DND-41 (cell line): ENCODE results near the gene EXT2.

Source experiments
- ATAC-seq: fragments of 200-7000 bp; cut with Tn5 transposase; 3 replicates; pipeline ENCODE4 v1.9.1; 2021; ENCODE audit warnings: low read depth; ENCODE audit not compliant: insufficient read depth
- DNase-seq: peaks from one replicate; pipeline ENCODE4 v3.0.0-alpha.2; 2020
- H2AFZ ChIP-seq: 2 replicates; pipeline ENCODE4 v1.6.0; 2012; ENCODE audit warnings: low read depth, low read length
- H3K27ac ChIP-seq: 2 replicates; pipeline ENCODE4 v1.5.1; 2012; ENCODE audit warnings: low read length, inconsistent platforms
- H3K27me3 ChIP-seq: fragments of 200-600 bp; sonication (generic); 2 replicates; pipeline ENCODE4 v1.6.0; 2012; ENCODE audit warnings: low read length, mild to moderate bottlenecking, inconsistent platforms; ENCODE audit not compliant: insufficient read depth, poor library complexity
- H3K36me3 ChIP-seq: 2 replicates; pipeline ENCODE4 v1.5.1; 2012; ENCODE audit warnings: low read length, inconsistent platforms; ENCODE audit not compliant: insufficient read depth
- H3K4me1 ChIP-seq: 2 replicates; pipeline ENCODE4 v1.5.1; 2012; ENCODE audit warnings: mild to moderate bottlenecking, low read length; ENCODE audit not compliant: insufficient read depth
- H3K4me2 ChIP-seq: 2 replicates; pipeline ENCODE4 v1.6.0; 2012; ENCODE audit warnings: mild to moderate bottlenecking, moderate library complexity, low read length, inconsistent platforms; ENCODE audit not compliant: insufficient read depth
- H3K4me3 ChIP-seq, 2 experiments: fragments of 200-600 bp in 1 of 2; shearing (Covaris generic) in 1 of 2; 2 replicates each; pipeline ENCODE4 v1.5.1; 2012 to 2016; ENCODE audit warnings: inconsistent platforms in 2 of 2, low read length in 2 of 2, mild to moderate bottlenecking in 2 of 2, low read depth in 1 of 2, moderate library complexity in 1 of 2
- H3K79me2 ChIP-seq: 2 replicates; pipeline ENCODE4 v1.6.0; 2012; ENCODE audit warnings: low read length, inconsistent platforms; ENCODE audit not compliant: insufficient read depth
- H3K9ac ChIP-seq: 2 replicates; pipeline ENCODE4 v1.6.0; 2012; ENCODE audit warnings: low read depth, mild to moderate bottlenecking, inconsistent platforms, low read length, moderate library complexity
- H3K9me3 ChIP-seq: 2 replicates; pipeline ENCODE4 v1.5.1; 2012; ENCODE audit warnings: low read length, moderate library complexity, mild to moderate bottlenecking, inconsistent platforms; ENCODE audit not compliant: insufficient read depth, severe bottlenecking
- H4K20me1 ChIP-seq: 2 replicates; pipeline ENCODE4 v1.6.0; 2012; ENCODE audit warnings: low read length; ENCODE audit not compliant: insufficient read depth
- CTCF ChIP-seq: IDR thresholded peaks from 2 replicates; pipeline ENCODE4 v1.5.1; 2012; ENCODE audit warnings: borderline replicate concordance, low read length, moderate library complexity, mild to moderate bottlenecking; ENCODE audit not compliant: poor library complexity, severe bottlenecking; ENCODE audit errors: extremely low read depth
- EZH2 ChIP-seq: IDR thresholded peaks from 3 replicates; pipeline ENCODE4 v1.6.1; 2012; ENCODE audit warnings: borderline replicate concordance, low read depth, mild to moderate bottlenecking, moderate library complexity, low read length, inconsistent platforms; ENCODE audit not compliant: severe bottlenecking

The EXT2 gene

GRCh38 chr11:44072757-44073658 is 22.5 kb upstream of the EXT2 start:
- no peaks in the 10 kb centered on the region for H3K79me2 ChIP-seq
- no peak overlapping the region for H3K9ac ChIP-seq
- H3K36me3 ChIP-seq, result no peaks in the 10 kb centered on the region
- no peak overlapping the region for H3K4me2 ChIP-seq
- ATAC-seq, result no peak
- H3K27me3 ChIP-seq, result no peaks in the 10 kb centered on the region
- no peaks in the 10 kb centered on the region for H3K9me3 ChIP-seq
- no peak overlapping the region for H3K4me3 ChIP-seq
- TF ChIP-seq EZH2 (no peak), CTCF (no peak)
- H2AFZ ChIP-seq, result no peak overlapping the region
- H3K4me1 ChIP-seq, result no peaks in the 10 kb centered on the region
- no peak overlapping the region for H3K27ac ChIP-seq
- no peak for DNase-seq
- no peaks in the 10 kb centered on the region for H4K20me1 ChIP-seq

GRCh38 chr11:44078794-44079193 is 16.7 kb upstream of the EXT2 start:
- no peaks in the 10 kb centered on the region for H4K20me1 ChIP-seq
- TF ChIP-seq EZH2, result no peak
- no peak for TF ChIP-seq CTCF
- no peaks in the 10 kb centered on the region for H3K4me1 ChIP-seq
- peaks cover 3% of the 10 kb centered on the region for H3K27me3 ChIP-seq
- no peaks in the 10 kb centered on the region for H3K36me3 ChIP-seq
- no peak overlapping the region for H3K9ac ChIP-seq
- no peak overlapping the region for H3K4me3 ChIP-seq
- H3K4me2 ChIP-seq, result no peak overlapping the region
- H3K79me2 ChIP-seq, result no peaks in the 10 kb centered on the region
- H3K27ac ChIP-seq, result no peak overlapping the region
- no peaks in the 10 kb centered on the region for H3K9me3 ChIP-seq
- DNase-seq (no peak), ATAC-seq (no peak)
- no peak overlapping the region for H2AFZ ChIP-seq

- H3K4me1 ChIP-seq, result no peaks in the 10 kb centered on the region
- H3K9ac ChIP-seq, result no peak overlapping the region
Observed at GRCh38 chr11:44079376-44079775, 16.1 kb upstream of the EXT2 start.

More at GRCh38 chr11:44079376-44079775, 16.1 kb upstream of the EXT2 start:
- no peaks in the 10 kb centered on the region for H3K9me3 ChIP-seq
- no peaks in the 10 kb centered on the region for H3K79me2 ChIP-seq
- no peak overlapping the region for H3K4me3 ChIP-seq
- H4K20me1 ChIP-seq, result no peaks in the 10 kb centered on the region
- no peaks in the 10 kb centered on the region for H3K36me3 ChIP-seq
- DNase-seq (no peak), ATAC-seq (no peak)
- H2AFZ ChIP-seq, result no peak overlapping the region
- H3K27me3 ChIP-seq, result peaks cover 3% of the 10 kb centered on the region
- TF ChIP-seq EZH2, result no peak
- TF ChIP-seq CTCF, result no peak
- no peak overlapping the region for H3K4me2 ChIP-seq
- no peak overlapping the region for H3K27ac ChIP-seq
